Left lung (tissue), 8 donors: ENCODE results near the gene BTK. TPM values are rescaled to one million over a fixed set of nuclear protein-coding genes. Genes with fewer than 3 reads are reported as not detected.

Source experiments
- polyA plus RNA-seq, 6 donors: library from polyadenylated mRNA; unstranded; fragments of 120-200 nt; gene quantifications; one replicate each; pipeline ENCODE4 v1.2.1, GENCODE V29; 2013; ENCODE audit not compliant: insufficient read length in 6 of 6
- total RNA-seq, 2 donors: library from RNA; stranded (reverse); fragmentation: NEBNext Ultra II Directional; extraction: Animal tissue kit (Norgen Biotek cat#: 25700); gene quantifications; one replicate each; pipeline ENCODE4 v1.2.1, GENCODE V29; 2021
- donor health status: DM: no; HTN: yes; CAD: no.
- donor health status: DM: no; HTN: no; CAD: no.

The BTK gene
- total and polyA plus RNA-seq, 8 donors, result 4.2 to 26.6 (median 4.8) TPM

Other genes starting within 250 kb of the BTK start
- gene DRP2, start 166.4 kb downstream of the BTK start, total RNA-seq, result under 1 TPM; 0.08 to 0.09 TPM
- 1 to 10 TPM; 1.4 to 2.3 (median 2.0) TPM for gene DRP2, start 166.4 kb downstream of the BTK start, polyA plus RNA-seq
- gene TAF7L, start 94.9 kb downstream of the BTK start, total RNA-seq, result not detected
- gene TAF7L, start 94.9 kb downstream of the BTK start, polyA plus RNA-seq, result under 1 TPM; 0.25 to 0.89 (median 0.39) TPM
- gene TIMM8A, start 37.4 kb downstream of the BTK start, total RNA-seq, result 10 to 100 TPM; 10.2 to 15.5 TPM
- 10 to 100 TPM; 13.9 to 16.5 (median 15.2) TPM for gene TIMM8A, start 37.4 kb downstream of the BTK start, polyA plus RNA-seq
- 100 to 1,000 TPM; 127 to 169 TPM for gene RPL36A, start 4.8 kb upstream of the BTK start, total RNA-seq
- 1,000 to 10,000 TPM; 1,057 to 1,743 (median 1,517) TPM for gene RPL36A, start 4.8 kb upstream of the BTK start, polyA plus RNA-seq
- gene GLA, start 21.7 kb upstream of the BTK start, total RNA-seq, result 10 to 100 TPM; 30.1 to 57.7 TPM
- 10 to 100 TPM; 26.2 to 30.7 (median 27.8) TPM for gene GLA, start 21.7 kb upstream of the BTK start, polyA plus RNA-seq
- 10 to 100 TPM; 66.2 to 71.5 TPM for gene HNRNPH2, start 22.0 kb upstream of the BTK start, total RNA-seq
- gene HNRNPH2, start 22.0 kb upstream of the BTK start, polyA plus RNA-seq, result 100 to 1,000 TPM in 4 of 6 donors, 10 to 100 TPM in 2; 86.0 to 107 (median 101) TPM
- 10 to 100 TPM; 11.5 to 11.6 TPM for gene ARMCX4, start 99.3 kb upstream of the BTK start, total RNA-seq
- gene ARMCX4, start 99.3 kb upstream of the BTK start, polyA plus RNA-seq, result 10 to 100 TPM; 25.9 to 33.9 (median 31.6) TPM
- gene ARMCX1, start 164.4 kb upstream of the BTK start, total RNA-seq, result 10 to 100 TPM; 24.7 to 25.1 TPM
- gene ARMCX1, start 164.4 kb upstream of the BTK start, polyA plus RNA-seq, result 10 to 100 TPM; 53.4 to 63.6 (median 55.8) TPM
- gene ARMCX6, start 231.8 kb upstream of the BTK start, total RNA-seq, result 10 to 100 TPM; 44.7 to 52.3 TPM
- gene ARMCX6, start 231.8 kb upstream of the BTK start, polyA plus RNA-seq, result 100 to 1,000 TPM in 3 of 6 donors, 10 to 100 TPM in 3; 82.7 to 106 (median 101) TPM
- 10 to 100 TPM; 54.8 to 71.9 TPM for gene ARMCX3, start 237.0 kb upstream of the BTK start, total RNA-seq
- 100 to 1,000 TPM in 5 of 6 donors, 10 to 100 TPM in 1; 97.1 to 114 (median 109) TPM for gene ARMCX3, start 237.0 kb upstream of the BTK start, polyA plus RNA-seq